ENCODE results near the gene FAM184B.

- TF ChIP-seq POLR2A (IDR thresholded peaks at IDR 0.05) (no peak), CTCF (IDR thresholded peaks at IDR 0.05) (no peak)
These were observed 31.4 kb upstream of the FAM184B start for GRCh38 chr4:17812801-17813200.
